Tibial nerve (tissue), 3 donors: ENCODE data around the gene DENND1A.

Experiments used
- CTCF ChIP-seq, 5 experiments: fragments of 200-600 bp in 3 of 5; fragments of 450-650 bp in 2 of 5; sonication (generic) in 3 of 5; IDR thresholded peaks; one replicate each; pipeline ENCODE4 v1.5.1; 2016 to 2019; ENCODE audit warnings: antibody characterized with exemption in 5 of 5, mild to moderate bottlenecking in 3 of 5, moderate library complexity in 2 of 5
- POLR2A ChIP-seq, 2 donors: fragments of 450-650 bp; IDR thresholded peaks; one replicate each; pipeline ENCODE4 v1.6.1; 2017; ENCODE audit warnings: antibody characterized with exemption in 2 of 2, mild to moderate bottlenecking in 2 of 2, moderate library complexity in 2 of 2

GRCh38 chr9:123654994-123655637 lies 274.8 kb downstream of the DENND1A start:
- TF ChIP-seq CTCF (IDR thresholded peaks at IDR 0.05) (no peak), POLR2A (IDR thresholded peaks at IDR 0.05) (no peak)
